Middle frontal gyrus (tissue), 1 donor: ENCODE measurements around the gene AKAP13.

Experiments
- DNase-seq: peaks from one replicate; pipeline ENCODE4 v3.0.0-alpha.2; 2015; ENCODE audit warnings: low spot score; ENCODE audit errors: extremely low spot score

AKAP13 gene

DNA sequence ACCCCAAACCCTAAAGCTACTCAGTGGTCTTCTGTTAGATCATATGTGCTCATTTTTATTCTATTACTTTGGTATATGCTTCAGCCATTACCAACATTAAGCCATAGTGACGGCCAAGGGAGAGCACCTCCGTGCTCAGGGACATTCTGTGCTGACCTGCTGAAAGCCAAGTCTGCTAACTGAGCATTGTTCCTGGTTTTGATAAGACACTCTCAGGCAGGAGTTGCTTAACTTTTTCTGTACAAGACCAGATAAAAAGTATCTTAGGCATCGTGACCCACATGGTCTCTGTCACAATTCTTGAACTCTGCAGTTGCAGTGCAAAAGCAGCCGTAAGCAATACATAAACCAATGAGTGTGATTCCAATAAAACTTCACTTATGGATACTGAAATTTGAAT, 313.7 kb downstream of the AKAP13 start:
- no peak for DNase-seq

DNA sequence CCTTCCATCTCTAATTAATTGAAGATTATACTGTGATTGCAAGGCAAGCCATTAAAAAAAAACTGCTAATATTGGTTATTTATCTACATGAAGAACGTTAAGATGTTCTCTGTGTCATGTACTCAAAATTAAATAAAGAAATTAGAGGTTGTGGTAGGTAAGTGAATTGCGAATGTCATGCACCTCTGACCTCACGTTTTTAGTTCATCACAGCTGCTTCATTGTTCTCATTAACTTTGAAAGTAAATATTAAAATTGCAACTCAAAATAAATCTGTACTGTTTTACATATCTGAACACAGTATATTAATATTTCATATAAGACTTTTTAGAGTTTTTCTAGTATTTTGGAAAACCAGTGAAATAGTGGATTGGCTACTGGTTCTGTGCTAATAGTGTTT, 320.4 kb downstream of the AKAP13 start:
- DNase-seq = no peak

DNA sequence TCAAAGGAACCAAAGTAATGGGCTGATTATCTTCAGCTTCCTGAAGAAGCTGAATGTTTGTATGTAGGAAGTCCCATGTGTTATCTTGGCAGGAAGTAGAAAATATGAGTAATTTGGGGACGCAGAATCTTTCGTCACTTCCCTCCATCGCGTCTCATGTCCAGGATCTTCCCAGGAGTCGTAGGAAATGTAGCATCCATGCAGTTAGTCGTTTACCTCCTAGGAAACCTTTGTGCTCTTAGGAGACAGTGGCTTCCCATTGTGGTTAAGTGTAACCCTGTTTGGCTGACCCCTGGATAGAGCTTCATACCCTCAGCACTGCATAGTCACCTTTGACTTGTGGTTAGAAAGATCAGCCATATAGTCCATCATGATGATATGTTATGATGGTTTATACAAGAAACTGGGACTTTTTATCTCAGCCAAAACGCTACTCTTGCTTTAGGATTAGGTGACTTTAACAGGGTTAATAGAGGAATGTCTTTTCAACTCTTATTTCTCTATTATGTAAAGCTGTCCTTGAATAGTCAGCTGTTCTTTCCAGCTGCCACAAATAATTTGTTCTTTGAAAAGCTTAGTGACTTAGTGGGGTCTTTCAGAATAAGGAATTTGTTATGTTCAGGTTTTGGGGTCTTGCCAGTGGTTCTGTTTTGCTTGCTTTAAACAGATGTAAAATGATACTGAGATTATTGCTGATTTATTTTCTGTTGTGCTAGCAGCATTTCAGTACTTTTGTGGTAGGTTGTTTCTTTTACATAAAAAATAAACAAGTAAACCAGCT, 322.1 kb downstream of the AKAP13 start:
- no peak for DNase-seq

DNA sequence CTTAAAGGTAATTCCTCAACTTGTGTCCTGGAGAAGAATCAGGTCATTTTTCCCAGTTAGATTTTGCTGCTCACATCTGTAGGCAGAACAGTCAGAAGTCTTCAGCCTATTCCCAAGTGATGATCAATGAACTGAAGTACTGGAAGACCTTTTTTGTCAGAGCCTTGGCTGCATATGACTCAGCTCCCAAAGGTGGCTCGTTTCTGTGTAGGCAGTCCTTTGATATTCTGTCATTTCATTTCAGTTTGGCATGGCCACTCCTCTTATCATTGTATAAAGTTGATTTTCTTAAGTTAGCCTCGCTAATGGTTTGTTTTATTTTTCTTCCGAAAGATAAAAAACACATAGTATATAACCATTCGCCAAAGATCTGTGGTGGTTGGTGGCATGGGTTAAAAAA, 323.7 kb downstream of the AKAP13 start:
- no peak for DNase-seq

DNA sequence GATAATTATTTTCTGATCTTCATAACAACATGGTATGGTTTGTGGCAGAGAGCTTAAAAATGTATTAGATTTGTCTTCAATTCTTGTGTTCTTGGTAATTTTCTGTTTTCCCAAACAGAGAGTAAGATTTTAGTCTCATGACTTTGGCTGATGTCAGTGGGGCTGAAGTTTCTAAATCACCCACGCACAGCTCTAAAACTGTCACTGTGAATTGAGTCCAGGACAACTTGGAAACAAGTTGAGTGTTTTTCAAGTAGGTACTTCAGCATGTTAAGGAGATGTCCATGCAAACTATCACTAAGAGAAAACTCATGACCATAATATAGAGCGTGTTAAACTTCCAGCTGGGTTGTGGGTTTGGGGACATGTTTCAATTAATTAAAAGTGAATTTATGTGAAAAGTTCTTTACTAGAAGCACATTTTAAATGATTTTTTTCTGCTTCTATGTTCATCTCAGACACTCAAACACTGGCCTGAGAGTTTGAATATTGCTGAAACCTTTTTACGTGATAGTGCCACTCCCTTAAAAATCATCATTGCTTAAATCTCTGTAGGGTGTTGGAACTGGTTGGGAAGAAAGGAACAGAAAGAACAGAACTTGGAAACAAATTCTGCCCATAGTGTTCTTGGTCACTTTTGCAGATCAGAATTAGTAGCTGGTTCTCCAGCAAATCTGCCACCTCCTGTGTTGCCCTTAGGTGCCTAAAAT, 324.5 kb downstream of the AKAP13 start:
- no peak for DNase-seq

DNA sequence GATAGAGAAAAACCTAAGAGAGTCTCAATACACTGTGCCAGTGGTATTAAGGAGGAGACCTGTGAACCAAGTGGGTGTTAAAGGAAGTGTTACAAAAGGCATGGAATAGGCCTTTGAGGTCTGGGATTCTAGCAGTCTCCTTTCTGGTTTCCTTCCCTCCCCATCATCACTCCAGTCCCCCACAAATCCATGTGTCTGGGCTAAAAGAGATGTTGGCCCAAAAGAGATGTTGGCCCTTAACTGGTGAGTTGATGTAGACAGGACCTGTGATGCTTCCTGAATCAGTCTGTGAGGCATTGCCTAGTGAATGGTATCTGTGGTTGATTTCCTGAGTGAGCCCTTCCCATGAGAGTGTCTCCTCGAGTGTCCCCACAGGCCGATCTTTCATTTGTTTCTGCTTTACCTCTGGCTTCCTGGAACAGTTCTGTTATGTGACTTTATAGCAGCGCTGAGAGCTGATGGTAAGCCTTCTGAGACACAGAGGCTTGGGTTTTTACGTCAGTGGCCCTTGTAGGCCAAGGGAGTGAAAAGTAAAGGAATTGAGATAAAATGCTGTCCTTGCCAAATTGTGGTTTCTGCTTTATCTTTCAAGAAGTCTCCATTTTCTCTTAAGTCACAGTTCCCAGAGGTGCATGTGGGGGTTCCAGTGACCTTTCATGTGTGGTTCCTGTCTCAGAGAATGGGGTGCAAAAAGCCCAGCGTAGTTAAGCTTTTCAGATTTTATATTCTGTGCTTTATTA, 326.5 kb downstream of the AKAP13 start:
- DNase-seq = no peak

DNA sequence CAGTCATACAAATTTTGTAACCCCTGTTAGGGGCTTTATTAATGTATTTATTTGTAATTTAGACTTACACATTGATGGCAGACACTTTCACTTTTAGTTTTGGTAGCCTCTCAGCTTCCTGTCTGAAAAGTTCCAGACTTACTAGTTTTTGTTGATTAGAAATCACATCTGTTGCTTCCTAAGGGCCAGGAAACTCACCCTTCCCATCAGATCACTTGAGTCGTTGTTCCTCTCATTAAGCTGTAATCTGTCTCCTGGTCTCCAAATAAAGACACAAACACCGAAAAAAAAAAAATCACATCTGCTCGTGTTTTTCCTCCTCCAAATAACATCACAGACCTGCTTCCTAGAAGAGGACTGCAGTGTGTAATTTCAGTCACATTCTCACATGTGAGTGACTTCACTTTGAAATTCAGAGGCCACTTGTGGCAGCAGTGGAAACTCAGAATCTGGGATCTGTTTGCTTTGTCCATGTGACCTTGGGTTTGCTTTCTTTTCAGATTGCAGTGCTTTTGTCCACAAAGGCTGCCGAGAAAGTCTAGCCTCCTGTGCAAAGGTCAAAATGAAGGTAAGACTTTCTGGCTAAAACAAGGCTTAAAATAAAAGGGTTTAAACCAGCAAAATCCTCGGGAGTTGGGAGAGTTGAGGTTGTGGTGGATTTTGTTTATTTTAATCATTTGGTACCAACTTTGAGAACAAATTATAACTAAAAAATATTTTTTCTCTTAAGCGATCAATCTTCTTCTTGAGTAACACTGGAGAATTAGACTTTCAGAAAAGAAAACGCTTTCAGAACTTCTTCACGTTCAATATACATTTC, 327.3 kb downstream of the AKAP13 start:
- DNase-seq = no peak

DNA sequence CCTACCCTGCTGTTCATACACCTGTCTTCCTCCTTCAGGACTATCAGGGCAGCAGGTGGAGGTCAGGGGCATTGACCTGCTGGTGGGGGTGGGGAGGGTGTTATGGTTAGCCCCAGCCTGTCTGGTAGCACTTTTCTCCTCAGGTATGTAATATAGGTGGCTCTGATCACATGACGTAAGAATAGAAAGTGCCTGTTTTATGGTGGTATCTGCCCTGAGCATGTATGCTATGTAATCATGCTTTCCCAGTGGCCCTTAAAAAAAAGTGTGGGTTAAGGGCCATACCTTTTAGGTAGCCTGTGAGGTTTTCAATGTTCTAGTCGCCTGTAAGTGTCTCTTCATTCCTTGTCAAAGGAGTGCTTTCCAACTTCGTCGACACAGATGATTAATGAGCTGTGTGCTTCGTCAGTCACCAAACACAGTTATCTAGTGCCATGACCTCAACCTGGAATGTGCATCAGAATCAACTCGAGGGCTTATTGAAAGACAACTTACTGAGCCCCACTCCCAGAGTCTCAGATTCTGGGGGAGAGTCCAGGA, 328.1 kb downstream of the AKAP13 start:
- DNase-seq = no peak

DNA sequence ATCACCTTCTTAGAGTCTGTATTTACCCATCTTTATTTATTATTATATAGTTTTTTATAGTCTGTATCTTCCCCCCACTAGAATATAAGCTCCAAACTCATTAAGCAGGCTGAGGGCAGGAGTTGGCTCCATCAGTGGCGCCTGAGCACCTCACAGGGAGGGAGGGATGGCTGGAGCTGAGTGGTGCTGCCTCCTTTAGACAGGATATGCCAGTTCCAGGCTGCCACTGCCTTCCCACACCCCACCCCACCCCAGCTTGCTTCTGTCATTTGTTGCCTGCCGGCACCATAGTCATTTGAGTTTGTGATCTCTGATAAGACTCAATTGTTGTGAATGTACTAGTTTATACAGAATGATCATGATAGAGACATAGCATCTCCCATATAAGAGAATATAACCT, 328.8 kb downstream of the AKAP13 start:
- DNase-seq = no peak

DNA sequence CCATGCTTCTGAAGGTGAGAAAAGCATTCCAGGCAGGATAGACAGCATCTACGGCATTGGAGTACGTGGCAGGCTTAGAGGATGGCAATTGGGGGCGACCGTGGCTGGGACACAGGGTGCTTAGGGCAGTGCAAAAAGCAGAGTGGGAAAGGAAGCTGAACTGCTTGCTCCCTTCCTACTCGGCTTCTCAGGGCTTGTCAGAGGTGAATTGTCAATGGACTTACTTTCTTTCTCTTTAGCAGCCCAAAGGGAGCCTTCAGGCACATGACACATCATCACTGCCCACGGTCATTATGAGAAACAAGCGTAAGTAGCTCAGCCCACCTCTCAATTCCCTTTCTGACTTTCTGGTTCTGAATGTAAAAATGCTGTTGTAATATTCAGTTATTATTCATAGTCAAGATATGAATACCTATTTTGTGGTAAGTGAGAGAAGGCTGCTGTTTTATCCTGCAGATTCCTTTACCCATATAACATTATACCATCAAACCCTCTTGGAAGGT, 330.0 kb downstream of the AKAP13 start:
- DNase-seq = no peak

DNA sequence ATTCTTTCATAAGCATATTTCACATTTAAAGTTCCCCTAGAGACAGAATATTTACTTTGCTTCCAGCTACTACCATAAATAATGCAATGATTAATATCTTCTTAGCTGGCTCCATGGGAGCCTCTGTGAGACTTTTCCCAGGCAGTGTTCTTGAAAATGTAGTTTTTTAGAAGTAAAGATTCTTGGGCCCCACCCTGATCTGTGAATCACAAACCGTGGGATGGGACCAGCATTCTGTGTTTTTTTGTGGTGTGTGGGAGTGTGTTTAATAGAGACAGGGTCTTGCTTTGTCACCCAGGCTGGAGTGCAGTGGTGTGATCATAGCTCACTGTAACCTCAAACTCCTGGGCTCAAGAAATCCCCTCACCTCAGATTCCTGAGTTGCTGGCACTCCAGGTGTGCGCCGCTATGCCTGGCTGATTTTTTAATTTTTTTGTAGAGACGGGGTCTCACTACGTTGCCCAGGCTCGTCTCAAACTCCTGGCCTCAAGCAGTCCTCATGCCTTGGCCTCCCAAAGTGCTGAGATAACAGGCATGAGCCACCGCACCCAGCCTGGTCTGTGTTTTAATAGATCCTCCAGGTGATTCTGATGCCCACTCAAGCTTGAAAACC, 331.3 kb downstream of the AKAP13 start:
- no peak for DNase-seq

DNA sequence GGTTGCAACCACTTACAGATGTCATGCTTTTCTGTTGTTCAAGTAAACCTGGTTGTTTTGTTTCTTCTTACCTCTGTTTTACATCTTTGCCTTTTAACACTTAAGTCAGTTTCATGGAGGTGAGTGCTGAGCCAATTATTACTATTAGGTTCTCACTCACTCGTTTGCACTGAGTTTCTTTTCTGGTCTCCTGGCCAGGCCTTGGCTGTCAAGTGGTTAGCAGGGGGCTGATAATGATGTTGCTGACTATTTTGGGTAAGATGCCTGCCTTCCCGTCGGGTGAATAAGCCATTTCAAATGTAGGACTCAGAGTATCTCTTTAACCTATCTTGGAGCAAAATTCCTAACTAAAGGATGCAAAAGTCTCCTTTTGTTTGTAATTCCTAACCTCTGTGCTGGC, 335.9 kb downstream of the AKAP13 start:
- DNase-seq = no peak

DNA sequence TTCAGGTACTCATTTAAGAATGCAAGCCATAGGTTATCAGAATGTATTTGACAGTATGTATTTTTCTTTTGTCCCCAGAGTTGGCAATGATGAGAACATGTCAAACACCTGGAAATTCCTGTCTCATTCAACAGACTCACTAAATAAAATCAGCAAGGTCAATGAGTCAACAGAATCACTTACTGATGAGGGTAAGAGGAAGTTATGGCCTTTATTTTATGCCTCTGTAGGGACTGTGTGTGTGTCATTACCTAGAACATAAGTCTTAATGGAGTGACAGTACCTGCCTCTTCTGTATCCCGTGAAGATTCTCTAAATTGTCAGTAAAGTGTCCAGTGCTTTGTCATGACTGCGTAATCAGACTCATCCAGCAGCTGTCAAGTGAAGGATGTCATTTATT, 336.8 kb downstream of the AKAP13 start:
- DNase-seq = no peak

DNA sequence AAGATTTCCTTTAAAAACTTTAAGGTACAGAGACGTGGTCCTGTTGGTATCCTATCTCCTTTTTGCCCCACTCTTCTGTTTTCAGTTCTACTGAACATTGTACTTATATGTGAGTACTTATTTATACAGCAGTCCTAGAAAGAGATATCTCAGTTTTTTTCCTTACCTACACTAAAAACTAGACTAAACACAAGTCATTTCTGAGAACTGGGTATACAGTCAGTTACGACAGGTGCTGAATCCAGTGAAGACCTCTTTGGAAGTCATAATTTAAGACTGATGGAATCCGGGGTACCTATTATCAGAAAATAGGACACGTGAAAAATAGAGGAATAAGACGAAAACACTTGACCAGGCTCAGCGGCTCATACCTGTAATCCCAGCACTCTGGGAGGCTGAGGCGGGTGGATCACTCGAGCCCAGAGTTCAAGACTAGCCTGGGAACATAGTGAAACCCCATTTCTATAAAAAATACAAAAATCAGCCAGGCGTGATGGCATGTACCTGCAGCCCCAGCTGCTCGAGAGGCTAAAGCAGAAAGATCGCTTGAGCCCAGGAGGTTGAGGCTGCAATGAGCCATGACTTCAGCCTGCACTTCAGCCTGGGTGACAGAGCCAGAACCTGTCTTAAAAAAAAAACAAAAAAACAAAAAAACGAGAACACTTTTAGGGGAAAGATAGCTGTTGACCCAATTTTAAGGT, 338.0 kb downstream of the AKAP13 start:
- DNase-seq = no peak

DNA sequence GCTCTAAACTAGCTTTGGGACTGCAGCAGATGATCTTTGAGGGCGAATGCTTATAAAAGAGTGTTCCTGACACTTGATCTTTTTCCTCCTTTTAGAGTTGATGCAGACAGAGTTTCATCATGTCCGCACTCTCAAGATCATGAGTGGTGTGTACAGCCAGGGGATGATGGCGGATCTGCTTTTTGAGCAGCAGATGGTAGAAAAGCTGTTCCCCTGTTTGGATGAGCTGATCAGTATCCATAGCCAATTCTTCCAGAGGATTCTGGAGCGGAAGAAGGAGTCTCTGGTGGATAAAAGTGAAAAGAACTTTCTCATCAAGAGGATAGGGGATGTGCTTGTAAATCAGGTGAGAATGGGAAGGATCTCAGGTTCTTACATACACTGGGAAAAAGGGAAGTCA, 338.6 kb downstream of the AKAP13 start:
- no peak for DNase-seq

DNA sequence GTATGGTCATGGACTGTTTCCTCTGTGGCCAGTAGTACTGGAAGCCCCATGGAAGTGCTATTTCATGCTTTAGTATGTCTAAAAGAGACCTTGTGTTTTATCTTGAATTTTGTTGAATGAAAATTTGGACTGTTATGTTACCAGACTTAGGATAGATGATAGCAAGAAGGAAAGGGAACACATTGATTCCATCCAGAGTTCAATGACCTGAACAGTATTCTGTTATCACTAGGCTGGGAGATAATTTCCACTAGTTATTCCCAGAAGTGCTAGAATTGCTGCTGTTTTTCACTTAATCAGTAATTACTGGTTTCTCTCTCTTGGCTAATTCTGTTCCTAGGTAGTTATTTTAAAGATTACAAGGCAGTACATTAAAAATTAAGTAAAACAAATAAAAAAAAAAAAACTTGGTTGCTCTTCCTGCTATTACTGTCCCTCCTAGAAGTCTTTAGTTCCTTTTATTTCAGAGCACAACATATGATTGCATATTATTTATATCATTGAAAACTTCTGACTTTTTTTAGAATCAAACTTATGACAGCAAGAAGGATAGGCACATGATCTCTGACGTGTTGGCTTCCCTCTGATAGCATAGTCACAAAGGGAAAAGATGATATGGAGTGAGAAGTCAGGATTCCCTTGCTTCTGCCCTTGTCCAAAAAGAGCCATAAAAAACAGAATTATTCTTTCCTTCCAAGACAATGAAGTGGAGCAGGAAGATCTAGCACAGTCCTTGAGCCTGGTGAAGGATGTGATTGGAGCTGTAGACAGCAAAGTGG, 342.2 kb downstream of the AKAP13 start:
- DNase-seq = no peak

DNA sequence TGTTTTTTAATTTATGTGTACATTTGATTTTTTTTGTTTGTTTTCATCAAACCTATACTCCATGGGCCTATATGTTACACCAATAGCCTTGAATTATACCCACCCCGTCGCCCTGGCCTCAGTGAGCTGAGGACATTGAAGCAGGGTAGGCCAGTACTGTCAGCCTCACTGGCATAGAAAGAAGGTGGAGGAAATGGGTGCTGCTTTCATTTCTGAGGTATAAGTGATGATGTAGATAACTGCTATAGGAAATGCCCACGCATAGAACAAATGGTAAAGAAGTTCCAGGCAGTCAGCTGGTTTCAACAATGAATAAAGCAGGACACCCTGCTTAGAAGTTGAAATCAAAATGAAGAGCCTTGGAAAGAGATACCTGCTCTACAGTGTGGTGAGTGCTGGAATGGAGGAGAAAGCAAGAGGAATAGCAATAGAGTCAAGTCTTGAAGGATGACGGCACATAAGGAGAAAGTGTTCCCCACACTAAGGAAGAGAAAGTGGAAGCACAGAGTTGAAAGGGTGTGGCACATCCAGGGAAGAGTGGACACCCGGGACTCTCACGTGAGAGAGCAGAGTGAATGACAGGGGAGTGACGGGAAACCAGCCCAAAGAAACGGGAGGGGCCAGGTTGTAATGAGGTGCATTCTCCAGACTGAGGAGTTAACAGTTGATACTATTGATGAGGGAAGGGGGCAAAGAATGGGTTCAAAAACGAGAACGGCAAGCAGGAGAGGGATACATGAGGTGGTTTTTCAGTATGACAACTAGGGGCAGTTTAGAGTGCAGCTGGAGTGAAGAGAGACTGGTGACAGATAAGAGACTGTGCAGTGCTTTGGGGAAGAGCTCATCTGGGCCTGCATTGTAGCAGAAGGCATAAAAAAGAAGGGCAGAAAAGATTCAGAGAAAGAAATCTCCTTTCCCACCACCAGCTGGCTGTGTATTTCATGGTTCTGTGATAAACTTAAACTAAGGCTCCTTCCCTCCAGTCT, 343.9 kb downstream of the AKAP13 start:
- no peak for DNase-seq

DNA sequence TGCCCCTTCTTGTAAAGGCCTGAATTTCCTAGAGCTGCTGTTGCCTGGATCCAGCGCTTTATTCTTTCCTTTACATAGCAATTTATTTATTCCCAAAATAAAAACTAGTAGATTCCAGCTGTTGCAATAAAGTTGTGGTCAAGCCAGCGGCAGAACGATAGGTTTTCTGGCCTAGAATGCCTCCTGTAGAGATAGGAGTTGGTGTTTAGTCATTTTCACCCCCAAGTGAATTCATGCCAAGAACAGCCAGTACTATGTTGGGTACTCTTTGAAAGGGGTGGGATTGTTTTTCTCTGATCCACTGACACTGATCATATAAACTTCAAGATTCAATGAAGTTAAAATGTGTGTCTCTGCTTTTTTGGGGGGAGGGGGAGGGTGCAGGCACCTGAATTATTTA, 344.6 kb downstream of the AKAP13 start:
- DNase-seq = no peak
